NCI-H82 treated with DMSO at 0.1 percent for 48 hours (cell line): ENCODE data around the gene CD164L2.

Experiments used
- DNase-seq: peaks from one replicate; lab custom pipeline; 2025; ENCODE audit not compliant: unreplicated experiment; lab: John Stamatoyannopoulos, UW

Gene CD164L2

DNA sequence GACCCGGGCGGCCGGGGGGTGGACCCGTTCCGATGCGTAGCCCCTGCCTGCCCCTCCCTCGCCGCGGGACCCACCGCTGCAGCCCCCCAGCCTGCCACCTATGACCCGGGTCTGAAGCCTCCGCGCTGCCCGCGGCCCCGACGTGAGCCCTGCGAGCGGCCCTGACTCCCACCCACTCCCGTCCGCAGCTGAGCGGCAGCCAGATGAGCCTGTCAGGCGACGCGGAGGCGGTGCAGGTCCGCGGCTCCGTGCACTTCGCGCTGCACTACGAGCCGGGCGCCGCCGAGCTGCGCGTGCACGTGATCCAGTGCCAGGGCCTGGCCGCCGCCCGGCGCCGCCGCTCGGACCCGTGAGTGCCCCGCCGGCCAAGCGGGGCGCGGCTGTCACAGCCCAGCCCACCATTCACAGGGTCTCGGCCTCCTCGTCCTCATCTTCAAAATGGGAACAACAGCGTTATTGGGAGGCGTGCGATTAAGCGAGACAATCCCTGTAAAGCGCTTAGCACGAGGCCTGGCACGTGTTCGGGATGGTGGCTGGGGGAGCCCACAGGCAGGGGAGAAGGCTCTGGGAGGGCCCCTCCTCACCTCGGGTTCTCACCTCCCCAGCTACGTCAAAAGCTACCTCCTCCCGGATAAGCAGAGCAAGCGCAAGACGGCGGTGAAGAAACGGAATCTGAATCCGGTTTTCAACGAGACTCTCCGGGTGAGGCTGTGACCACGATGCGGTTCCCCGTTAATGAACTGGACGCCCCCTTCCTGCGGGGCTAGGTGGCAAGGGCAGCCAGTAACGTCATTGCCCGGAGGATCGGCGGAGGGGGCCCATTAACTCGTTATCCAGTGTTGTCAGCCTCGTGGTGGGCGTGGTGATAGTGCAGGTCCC lies 33.1 kb downstream of the CD164L2 start:
- peak; percentile 41 for DNase-seq

- DNase-seq = peak; percentile 55
Measured at GRCh38 chr1:27348861-27349783, 34.0 kb downstream of the CD164L2 start.

DNA sequence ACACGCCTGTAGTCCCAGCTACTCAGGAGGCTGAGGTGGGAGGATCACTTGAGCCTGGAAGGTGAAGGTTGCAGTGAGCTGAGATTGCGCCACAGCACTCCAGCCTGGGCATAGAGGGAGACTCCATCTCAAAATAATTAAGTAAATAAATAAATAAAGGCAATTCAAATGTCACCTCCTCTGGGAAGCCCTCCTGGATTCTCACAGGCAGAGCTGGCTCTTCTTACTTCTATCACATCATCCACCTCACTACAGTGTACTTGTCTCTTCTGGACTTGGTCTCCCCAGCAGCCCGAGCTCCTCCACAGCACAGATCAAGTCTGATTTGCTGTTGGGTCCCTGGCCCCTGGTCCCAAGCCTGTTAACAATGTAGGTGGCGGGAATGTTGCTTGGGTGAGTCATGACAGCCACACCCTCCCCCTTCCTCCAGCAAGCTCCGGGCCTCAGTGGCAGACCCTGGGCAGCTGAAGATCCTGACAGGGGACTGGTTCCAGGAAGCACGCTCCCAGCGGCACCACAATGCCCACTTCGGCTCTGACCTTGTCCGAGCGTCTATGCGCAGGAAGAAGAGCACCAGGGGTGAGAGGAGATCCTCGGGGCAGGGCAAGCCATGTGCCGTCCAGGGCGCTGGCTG lies 36.0 kb downstream of the CD164L2 start:
- DNase-seq = no peak

DNA sequence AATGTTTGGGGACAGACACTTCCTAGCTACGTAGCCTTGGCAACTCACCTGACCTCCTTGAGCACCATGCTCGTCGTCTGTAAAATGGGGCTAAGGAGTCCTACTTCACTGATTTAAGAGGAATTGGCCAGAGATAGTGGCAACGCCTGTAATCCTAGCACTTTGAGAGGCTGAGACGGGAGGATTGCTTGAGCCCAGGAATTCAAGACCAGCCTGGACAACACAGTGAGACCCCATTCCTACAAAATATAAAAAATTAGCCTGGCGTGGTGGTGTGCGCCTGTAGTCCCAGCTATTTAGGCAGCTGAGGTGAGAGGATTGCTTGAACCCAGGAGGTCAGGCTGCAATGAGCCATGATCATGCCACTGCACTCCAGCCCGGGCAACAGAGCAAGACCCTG lies 36.8 kb downstream of the CD164L2 start:
- DNase-seq = no peak

DNA sequence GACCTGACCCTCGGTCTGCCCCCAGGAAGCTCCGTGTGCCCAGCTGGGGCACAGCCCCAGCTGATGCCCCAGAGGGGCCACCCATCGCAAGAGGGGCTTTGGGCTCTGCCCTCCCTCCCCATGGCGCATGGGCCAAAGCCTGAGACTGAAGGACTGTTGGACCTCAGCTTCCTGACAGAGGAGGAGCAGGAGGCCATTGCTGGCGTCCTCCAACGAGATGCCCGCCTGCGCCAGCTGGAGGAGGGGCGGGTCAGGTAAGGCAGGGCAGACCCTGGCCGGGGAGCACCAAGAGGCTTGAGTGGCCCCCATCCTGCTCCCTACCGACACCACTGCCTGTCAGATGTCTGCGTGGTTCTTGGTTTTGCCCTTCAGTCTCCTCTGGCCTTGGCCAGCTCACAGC lies 37.9 kb downstream of the CD164L2 start:
- no peak for DNase-seq

DNA sequence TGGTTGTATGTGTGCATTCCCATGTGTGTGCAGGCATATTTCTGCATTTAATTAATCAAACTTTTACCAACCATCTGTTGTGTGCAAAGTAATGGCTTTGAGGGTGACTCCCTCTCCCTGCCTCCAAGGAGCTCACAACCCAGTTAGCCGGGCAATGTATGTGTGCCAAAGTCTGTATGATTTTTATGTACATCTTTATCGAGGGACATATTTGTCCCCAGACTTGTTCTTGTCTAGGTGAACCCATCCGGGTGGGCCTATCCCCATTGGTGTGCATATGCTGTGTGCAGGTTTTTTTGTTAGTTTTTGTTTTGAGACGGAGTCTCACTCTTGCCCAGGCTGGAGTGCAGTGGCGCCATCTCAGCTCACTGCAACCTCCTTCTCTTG lies 39.5 kb downstream of the CD164L2 start:
- DNase-seq = no peak

DNA sequence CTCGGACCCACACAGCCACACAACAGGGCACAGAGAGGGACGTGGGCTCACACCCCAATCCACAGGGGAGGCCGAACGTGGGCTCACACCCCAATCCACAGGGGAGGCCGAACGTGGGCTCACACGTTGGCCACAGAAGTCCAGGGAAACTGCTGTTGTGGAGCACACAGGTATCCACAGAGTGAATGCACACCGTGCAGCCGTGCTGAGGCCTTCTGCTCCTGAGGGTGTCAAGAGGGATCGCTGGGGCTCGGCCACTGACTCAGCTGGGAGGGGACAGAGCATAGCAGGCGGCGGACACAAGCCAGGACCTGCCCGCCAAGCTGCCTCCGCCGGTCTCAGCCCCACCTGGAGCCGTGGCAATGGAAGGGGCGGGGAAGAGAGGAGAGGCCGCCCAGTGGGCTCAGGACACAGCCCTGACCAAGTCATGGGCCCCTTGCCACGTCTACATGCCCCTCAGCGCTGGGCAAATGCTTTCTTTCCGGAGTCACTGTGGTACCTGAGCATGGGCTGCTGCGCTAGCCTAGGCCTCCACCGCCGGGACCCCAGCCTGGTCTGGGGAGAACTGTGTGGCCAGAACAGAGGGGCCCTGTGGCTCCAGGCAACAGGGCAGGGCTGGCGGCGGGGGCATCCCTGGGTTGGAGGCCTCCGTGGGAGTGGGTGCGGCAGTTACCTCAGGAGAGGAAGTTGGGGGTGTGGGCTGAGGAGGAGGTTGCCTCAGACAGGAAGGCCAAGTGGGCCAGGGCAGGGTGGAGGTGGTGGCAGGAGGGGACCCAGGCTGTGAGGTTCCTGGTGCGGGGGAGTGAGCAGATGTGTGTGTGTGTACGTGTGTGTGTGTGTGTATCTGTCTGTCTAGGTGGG lies 40.1 kb downstream of the CD164L2 start:
- DNase-seq = peak; percentile 3

- DNase-seq = no peak
Measured at GRCh38 chr1:27342391-27342777, 40.7 kb downstream of the CD164L2 start.

- peak; percentile 7 for DNase-seq
Measured at GRCh38 chr1:27341525-27342252, 41.4 kb downstream of the CD164L2 start, which contains the start of gene SYTL1. Gene SYTL1 (plus strand): TSS chr1:27342022. CDS start chr1:27345335, 3,313 bp downstream.

- no peak for DNase-seq
Measured at GRCh38 chr1:27339213-27339612, 43.9 kb downstream of the CD164L2 start.

GRCh38 chr1:27338751-27339150 lies 44.4 kb downstream of the CD164L2 start:
- no peak for DNase-seq

DNA sequence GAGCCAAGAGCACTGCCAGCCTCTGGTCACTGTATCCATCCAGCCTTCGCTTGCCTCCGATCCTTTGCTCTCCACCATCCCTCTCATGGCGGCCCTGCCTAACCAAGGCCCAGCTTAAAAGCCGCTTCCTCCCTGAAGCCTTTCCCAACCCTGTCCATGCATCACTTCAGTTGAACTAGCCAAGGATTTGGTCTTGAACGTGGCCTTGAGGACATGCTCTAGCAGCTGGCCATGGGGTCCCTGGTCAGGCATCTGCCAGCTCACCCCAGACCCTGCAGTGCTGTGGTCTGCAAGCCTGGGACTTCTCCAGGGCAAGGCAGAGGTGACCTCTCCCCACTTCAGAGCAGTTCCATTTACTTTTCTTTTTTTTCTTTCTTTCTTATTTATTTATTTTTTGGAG lies 46.4 kb downstream of the CD164L2 start:
- no peak for DNase-seq

DNA sequence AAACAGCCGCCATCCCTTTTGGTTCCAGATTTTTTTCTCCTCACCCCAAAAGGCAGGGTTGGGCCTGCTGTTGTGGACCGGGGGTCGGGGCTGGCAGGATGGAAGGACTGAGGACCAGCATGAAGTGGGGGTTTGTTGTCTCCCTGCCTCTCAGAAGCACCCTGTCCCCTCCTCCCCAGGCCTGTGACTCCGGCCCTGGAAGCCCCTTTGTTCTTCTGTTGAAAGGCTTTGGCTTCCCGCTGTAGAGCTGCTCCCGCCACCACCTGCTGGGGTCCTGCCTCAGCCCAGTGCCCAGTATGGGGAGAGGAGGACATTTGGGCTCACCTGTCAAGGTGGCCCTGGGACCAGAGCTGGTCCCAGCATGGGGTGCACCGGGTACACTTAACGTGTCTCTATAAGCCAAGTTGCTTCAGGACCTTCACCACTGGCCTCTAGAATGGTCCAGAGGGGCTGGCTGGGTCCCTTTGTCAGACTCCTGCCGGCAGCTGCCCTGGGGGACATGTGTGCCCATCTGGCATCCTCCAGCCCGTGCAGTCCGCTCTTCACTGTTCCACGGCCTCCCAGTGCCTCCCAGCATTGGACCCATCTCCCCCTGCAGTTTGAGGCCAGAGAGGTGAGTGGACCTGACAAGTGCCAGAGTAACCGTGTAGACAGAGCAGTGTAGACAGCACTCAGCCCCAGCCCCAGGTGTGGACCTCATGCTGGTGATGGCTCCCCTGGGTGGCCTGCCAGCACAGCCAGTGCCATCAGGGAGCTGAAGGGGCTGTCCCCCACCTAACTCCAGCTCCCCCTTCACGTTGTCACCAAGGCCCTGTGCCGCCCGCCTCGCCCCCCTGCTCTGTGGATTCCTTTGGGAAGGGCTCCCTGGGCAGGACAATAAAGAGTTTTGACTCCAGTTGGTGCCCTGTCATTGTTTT lies 47.4 kb downstream of the CD164L2 start:
- DNase-seq = no peak

- no peak for DNase-seq
Measured at GRCh38 chr1:27333717-27334279, 49.3 kb downstream of the CD164L2 start.

- peak; percentile 15 for DNase-seq
Measured at GRCh38 chr1:27332536-27333281, 50.4 kb downstream of the CD164L2 start.

GRCh38 chr1:27331922-27332321 lies 51.2 kb downstream of the CD164L2 start:
- DNase-seq = no peak

- DNase-seq = no peak
Measured at GRCh38 chr1:27331426-27331825, 51.7 kb downstream of the CD164L2 start.

DNA sequence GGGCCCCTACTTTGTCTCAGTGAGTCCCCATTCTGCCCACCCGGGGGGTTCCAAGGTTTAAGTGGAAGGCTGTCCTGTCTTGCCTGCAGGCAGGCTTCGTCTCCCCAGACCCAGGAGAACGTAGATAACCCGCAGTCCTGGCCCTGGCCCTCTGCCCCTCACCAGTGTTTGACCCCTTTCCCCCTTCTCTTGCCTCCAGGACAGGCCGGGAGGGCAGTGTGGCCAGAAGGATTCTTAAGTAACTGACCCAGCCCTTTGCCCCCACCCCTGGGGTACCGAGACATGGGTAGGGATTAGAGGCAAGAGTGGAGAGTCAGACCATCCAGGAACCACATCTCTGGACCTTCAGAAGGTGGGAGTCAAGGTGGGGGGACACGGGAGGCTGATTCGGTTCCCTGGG lies 52.3 kb downstream of the CD164L2 start:
- no peak for DNase-seq
